Ascending aorta (tissue), 2 donors: Measurements from ENCODE around the gene CD164L2. TPM values are rescaled to one million over a fixed set of nuclear protein-coding genes. Genes with fewer than 3 reads are reported as not detected.

ENCODE experiments used
- DNase-seq, 2 donors: peaks; one replicate each; pipeline ENCODE4 v3.0.0-alpha.2; 2019; ENCODE audit warnings: low spot score in 2 of 2
- H3K27ac ChIP-seq, 2 donors: fragments of 200-600 bp; sonication (generic); one replicate each; pipeline ENCODE4 v1.5.1; 2016 to 2017; ENCODE audit warnings: mild to moderate bottlenecking in 1 of 2
- H3K27me3 ChIP-seq: fragments of 200-600 bp; sonication (generic); one replicate; pipeline ENCODE4 v1.5.1; 2017
- H3K36me3 ChIP-seq, 2 donors: fragments of 200-600 bp; sonication (generic); one replicate each; pipeline ENCODE4 v1.5.1; 2016
- H3K4me1 ChIP-seq, 2 donors: fragments of 200-600 bp; sonication (generic); one replicate each; pipeline ENCODE4 v1.5.1; 2016 to 2017; ENCODE audit warnings: mild to moderate bottlenecking in 1 of 2
- H3K4me3 ChIP-seq, 2 donors: fragments of 200-600 bp; sonication (generic); one replicate each; pipeline ENCODE4 v1.5.1; 2016 to 2017; ENCODE audit warnings: mild to moderate bottlenecking in 1 of 2
- H3K9me3 ChIP-seq, 2 donors: fragments of 200-600 bp; sonication (generic); one replicate each; pipeline ENCODE4 v1.5.1; 2016
- CTCF ChIP-seq, 3 experiments: fragments of 200-600 bp in 2 of 3; fragments of 450-650 bp in 1 of 3; sonication (generic) in 2 of 3; IDR thresholded peaks; one replicate each; pipeline ENCODE4 v1.5.1; 2016 to 2019; ENCODE audit warnings: antibody characterized with exemption in 3 of 3, mild to moderate bottlenecking in 1 of 3, moderate library complexity in 1 of 3
- intact Hi-C: fragments of 100-400 bp; cut with DNase I; formaldehyde crosslinking; loops from one replicate; pipeline ENCODE4 v1.15.1; 2023
- total RNA-seq: library from RNA; depleted of rRNA; stranded (reverse); fragments of >200 nt; gene quantifications from one replicate; pipeline ENCODE4 v1.1.0, GENCODE V29; 2016

CD164L2 gene
- total RNA-seq, 1 donor from 2014 or later = not detected

GRCh38 chr1:27428316-27429028, 45.3 kb upstream of the CD164L2 start:
- H3K9me3 ChIP-seq = no peaks in the 10 kb centered on the region
- peaks cover 33 to 68% of the 10 kb centered on the region in 2 donors for H3K4me1 ChIP-seq
- no peak for TF ChIP-seq CTCF (IDR thresholded peaks at IDR 0.05)
- H3K27me3 ChIP-seq = no peaks in the 10 kb centered on the region
- H3K4me3 ChIP-seq = peak overlapping the region; percentile 28 to 44
- DNase-seq = peak in 1 of 2 donors; percentile 77
- intact Hi-C loops = loop anchor here (5.0 kb wide), 1 partner anchor 129 kb away; no protein-coding TSS in a partner anchor
- H3K27ac ChIP-seq = peak overlapping the region; percentile 74 to 78
- peaks cover 3 to 28% of the 10 kb centered on the region in 2 donors for H3K36me3 ChIP-seq

- no peaks in the 10 kb centered on the region for H3K9me3 ChIP-seq
- peaks cover 33 to 66% of the 10 kb centered on the region in 2 donors for H3K4me1 ChIP-seq
- DNase-seq = no peak
- H3K27me3 ChIP-seq = no peaks in the 10 kb centered on the region
- TF ChIP-seq CTCF (IDR thresholded peaks at IDR 0.05) = no peak
- H3K36me3 ChIP-seq = peaks cover 3 to 28% of the 10 kb centered on the region in 2 donors
- H3K4me3 ChIP-seq = peak overlapping the region; percentile 28 to 44
- H3K27ac ChIP-seq = peak overlapping the region; percentile 74 to 78
- intact Hi-C loops = loop anchor here (5.0 kb wide), 1 partner anchor 129 kb away; no protein-coding TSS in a partner anchor
Measured at GRCh38 chr1:27427816-27428315, 44.7 kb upstream of the CD164L2 start.

GRCh38 chr1:27427329-27427728, 44.2 kb upstream of the CD164L2 start:
- TF ChIP-seq CTCF (IDR thresholded peaks at IDR 0.05) = no peak
- Histone ChIP-seq H3K27me3 (no peaks in the 10 kb centered on the region), H3K4me3 (peak overlapping the region; percentile 3 to 44), H3K4me1 (peaks cover 33 to 64% of the 10 kb centered on the region in 2 donors), H3K27ac (peak overlapping the region; percentile 74 to 78), H3K36me3 (peaks cover 3 to 28% of the 10 kb centered on the region in 2 donors), H3K9me3 (no peaks in the 10 kb centered on the region)
- intact Hi-C loops = loop anchor here (5.0 kb wide), 1 partner anchor 130 kb away; no protein-coding TSS in a partner anchor
- DNase-seq = peak in 1 of 2 donors; percentile 37

- no peak for TF ChIP-seq CTCF (IDR thresholded peaks at IDR 0.05)
- peaks cover 12 to 58% of the 10 kb centered on the region in 2 donors for H3K4me1 ChIP-seq
- no peak overlapping the region for H3K27ac ChIP-seq
- peaks cover 3 to 28% of the 10 kb centered on the region in 2 donors for H3K36me3 ChIP-seq
- DNase-seq = peak in 1 of 2 donors; percentile 25
- no peaks in the 10 kb centered on the region for H3K9me3 ChIP-seq
- intact Hi-C loops = no loop called here
- no peak overlapping the region for H3K4me3 ChIP-seq
- no peaks in the 10 kb centered on the region for H3K27me3 ChIP-seq
Measured at GRCh38 chr1:27423709-27424108, 40.6 kb upstream of the CD164L2 start.

- Histone ChIP-seq H3K4me3 (peak overlapping the region in 1 of 2 donors; percentile 2), H3K36me3 (peaks cover 38 to 46% of the 10 kb centered on the region in 2 donors), H3K4me1 (peaks cover 4 to 42% of the 10 kb centered on the region in 2 donors), H3K9me3 (no peaks in the 10 kb centered on the region), H3K27ac (peak overlapping the region; percentile 76 to 78), H3K27me3 (no peaks in the 10 kb centered on the region)
- peak; percentile 61 to 86 for DNase-seq
- intact Hi-C loops = loop anchor here (5.0 kb wide), 3 partner anchors 74 to 184 kb away; partner anchors contain the start of genes AHDC1 and WASF2
- no peak for TF ChIP-seq CTCF (IDR thresholded peaks at IDR 0.05)
Measured at GRCh38 chr1:27418326-27419185, 35.4 kb upstream of the CD164L2 start.
